Fibroblast of mammary gland (primary cell): ENCODE data around the gene LARGE1.

Source experiments
- DNase-seq: peaks from one replicate; pipeline ENCODE4 v3.0.0-alpha.2; 2010; ENCODE audit warnings: low read depth
- H3K4me3 ChIP-seq: 2 replicates; pipeline ENCODE4 v1.5.1; 2011; ENCODE audit warnings: low read depth, mild to moderate bottlenecking, low read length, moderate library complexity; ENCODE audit not compliant: control insufficient read depth
- TF ChIP-seq, protein P1 (sequence below): conservative IDR thresholded peaks from 2 replicates; pipeline ENCODE4 v1.5.1; 2011; ENCODE audit warnings: low read depth, low read length, inconsistent platforms; ENCODE audit not compliant: control insufficient read depth, insufficient read depth

The LARGE1 gene

DNA sequence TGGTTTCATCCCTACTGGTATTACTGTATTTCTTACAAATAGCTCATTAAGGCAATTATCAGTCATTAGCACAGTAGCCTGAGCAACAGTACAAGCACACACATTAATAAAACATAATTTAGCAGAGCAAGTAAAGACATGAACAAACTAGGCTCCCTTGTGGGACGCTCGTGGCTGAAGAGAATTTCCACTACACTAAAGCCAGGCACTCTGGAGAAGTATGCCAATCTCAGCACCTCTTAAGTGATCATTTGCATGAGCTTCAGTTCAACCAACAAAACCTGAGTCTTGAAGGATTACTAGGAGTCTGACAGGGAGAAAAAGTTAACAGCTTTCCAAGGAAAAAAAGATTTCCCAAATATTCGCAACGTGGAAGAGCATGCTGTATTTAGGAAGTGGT, 109.1 kb downstream of the LARGE1 start:
- TF ChIP-seq, protein P1, sequence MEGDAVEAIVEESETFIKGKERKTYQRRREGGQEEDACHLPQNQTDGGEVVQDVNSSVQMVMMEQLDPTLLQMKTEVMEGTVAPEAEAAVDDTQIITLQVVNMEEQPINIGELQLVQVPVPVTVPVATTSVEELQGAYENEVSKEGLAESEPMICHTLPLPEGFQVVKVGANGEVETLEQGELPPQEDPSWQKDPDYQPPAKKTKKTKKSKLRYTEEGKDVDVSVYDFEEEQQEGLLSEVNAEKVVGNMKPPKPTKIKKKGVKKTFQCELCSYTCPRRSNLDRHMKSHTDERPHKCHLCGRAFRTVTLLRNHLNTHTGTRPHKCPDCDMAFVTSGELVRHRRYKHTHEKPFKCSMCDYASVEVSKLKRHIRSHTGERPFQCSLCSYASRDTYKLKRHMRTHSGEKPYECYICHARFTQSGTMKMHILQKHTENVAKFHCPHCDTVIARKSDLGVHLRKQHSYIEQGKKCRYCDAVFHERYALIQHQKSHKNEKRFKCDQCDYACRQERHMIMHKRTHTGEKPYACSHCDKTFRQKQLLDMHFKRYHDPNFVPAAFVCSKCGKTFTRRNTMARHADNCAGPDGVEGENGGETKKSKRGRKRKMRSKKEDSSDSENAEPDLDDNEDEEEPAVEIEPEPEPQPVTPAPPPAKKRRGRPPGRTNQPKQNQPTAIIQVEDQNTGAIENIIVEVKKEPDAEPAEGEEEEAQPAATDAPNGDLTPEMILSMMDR, result no peak
- no peak overlapping the region for H3K4me3 ChIP-seq
- no peak for DNase-seq

DNA sequence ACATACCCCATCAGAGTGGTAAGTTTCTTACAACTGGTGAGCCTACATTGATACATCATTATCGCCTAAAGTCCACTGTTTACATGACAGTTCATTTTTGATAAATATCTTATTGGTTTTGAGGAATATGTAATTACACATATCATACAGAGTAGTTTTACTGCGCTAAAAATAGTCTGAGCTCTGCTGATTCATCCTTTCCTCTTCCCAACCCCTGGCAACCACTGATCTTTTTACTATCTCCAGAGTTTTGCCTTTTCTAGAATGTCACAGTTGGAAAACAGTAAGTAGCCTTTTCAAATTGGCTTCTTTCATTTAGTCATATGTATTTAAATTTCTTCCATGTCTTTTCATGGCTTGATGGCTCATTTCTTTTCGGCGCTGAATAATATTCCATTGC, 112.8 kb downstream of the LARGE1 start:
- TF ChIP-seq, protein P1, result no peak
- H3K4me3 ChIP-seq, result no peak overlapping the region
- peak; percentile 25 for DNase-seq

DNA sequence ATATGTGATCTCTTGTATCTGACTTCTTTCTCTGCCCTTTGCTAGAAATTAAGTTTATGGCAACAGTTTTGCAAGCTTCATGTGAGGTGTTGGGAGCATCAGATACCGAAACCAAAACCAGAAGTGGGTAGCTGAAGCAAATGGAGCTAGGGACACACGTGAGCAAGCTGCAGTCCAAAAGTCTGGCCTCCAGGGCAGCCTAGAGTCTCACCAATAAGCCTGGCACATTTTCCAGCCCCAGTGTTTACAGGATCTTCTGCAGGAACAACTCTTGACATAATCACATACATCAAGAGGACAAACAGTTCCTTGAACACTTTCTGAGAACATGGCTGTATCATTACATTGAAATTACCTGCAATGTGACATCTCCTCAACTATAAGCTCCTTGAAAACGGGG, 114.1 kb downstream of the LARGE1 start:
- DNase-seq, result no peak
- no peak overlapping the region for H3K4me3 ChIP-seq
- TF ChIP-seq, protein P1, result no peak

DNA sequence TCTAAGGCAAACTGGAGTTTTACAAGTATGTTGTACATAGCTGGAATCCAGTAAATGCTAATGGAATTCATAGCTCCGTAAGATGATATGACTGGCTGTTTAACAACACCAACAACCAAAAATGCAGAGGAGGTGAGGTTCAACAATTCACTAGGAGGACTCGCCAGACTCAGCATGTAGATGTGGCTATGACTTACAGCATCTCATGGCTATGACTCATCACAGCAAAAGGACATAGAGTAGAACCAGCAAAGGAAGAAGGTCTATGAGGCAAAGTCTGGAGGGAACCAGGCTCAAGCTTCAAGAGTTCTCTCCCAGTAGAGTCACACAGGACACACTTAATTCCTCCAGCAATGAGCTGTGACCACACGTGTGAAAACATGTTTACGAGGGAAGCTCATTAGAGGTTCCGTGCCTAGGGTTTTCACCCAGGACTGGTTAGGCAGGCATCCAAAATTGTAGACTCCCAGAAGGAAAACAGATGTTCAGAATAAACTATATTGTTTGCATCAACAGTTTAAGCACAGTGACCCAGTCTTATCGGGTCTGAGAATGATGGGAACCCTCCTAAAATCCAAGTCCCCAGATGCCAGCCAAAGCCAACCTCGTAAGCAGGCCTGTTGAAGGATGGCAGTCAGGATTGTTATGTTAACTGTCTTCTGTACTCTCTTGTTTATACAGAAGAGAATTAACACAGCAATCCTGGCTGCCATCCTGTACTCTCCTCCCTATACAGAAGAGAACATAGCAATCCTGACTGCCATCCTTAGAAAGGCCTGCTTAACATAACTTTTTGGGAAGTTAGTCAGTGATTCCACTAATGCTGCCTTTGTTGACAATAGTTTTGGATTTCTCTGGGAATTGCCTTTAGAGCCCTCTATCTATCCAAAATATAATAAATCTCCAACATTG, 116.6 kb downstream of the LARGE1 start:
- H3K4me3 ChIP-seq, result no peak overlapping the region
- TF ChIP-seq, protein P1, result no peak
- DNase-seq, result peak; percentile 88

DNA sequence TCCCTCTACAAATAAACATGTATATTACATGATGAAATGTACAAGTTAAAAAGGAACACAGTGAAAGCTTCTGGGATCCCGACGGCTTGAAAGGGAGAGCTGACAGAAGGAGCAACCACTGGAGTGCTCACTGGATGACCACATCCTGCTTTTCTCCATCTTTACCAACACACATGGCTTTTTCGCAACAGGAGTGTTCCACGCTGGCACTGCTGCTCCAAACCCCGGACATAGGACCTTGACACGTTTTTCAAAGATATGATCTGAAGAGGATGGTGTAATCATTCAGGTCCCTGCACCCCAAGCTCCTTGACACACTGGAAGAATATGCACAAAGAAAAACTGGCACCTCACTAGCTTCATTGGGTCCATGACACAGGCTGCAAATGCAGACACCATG, 121.9 kb downstream of the LARGE1 start:
- TF ChIP-seq, protein P1, result no peak
- no peak overlapping the region for H3K4me3 ChIP-seq
- no peak for DNase-seq

DNA sequence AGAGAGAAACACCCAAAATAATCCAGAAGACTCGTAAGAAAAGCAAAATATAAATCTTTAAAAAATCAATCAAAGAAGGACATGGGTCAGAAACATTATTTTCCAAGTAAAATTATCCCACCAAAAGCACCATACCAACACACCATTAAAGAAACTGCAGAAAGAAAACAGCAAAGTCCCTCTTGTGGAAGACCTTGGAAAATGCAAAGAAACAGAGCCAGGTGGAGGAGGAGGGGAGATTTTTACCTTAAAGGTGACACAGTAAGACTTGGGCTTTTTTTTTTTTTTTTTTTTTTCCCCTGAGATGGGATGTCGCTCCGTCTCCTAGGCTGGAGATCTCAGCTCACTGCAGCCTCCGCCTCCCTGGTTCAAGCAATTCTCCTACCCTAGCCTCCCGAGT, 123.8 kb downstream of the LARGE1 start:
- TF ChIP-seq, protein P1, result no peak
- no peak overlapping the region for H3K4me3 ChIP-seq
- DNase-seq, result no peak

DNA sequence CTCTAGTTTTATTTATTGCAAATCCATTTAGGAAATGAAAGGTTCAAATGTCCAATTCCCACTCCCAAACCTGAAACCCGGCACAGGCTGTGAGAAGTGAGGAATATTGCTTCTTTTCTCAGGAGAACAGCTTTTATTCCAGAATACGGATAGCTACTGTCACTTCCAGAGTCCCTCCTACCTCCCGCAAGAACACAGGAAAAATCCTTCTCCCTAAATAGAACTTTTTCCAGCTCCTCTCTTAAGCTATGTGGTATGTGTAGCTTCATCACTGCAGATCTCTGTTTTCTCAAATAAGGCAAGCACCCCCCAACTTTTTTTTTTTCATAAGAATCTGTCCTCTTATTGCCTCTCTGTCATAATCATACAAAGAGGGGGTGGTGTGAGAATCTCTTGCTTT, 126.8 kb downstream of the LARGE1 start:
- no peak for DNase-seq
- TF ChIP-seq, protein P1, result no peak

More for the DNA sequence above, 126.8 kb downstream of the LARGE1 start:
- H3K4me3 ChIP-seq, result no peak overlapping the region
